ENCODE measurements around the gene PRG2.

DNA sequence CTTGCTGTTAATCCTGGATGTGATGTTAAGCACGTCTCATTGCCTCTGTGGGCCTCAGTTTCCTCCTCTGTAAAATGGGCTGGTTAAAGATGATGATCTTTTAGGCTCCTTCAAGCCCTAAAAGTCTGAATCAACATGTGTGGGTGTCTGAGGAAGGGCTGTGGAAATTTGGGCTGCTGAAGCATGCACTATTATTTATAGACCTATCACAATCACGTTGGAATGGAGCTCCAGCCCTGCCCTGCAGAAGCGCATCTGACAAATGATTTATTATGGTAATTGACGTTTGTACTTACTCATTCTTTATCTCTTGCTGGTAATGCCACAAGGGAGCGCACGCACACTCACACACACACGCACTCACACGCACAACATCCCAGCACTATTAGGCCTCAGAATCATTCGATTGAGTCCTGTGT is 31.9 kb downstream of the PRG2 start:
- TF ChIP-seq POLR2A (IDR thresholded peaks at IDR 0.05; ENCODE audit: low read length) = no peak
- no peak for TF ChIP-seq GATA1 (IDR thresholded peaks at IDR 0.05; ENCODE audit: low read depth, low read length)

Measured in erythroblast (primary cell).